LHCN-M2 (cell line): Measurements from ENCODE around the gene GOLIM4. TPM values are rescaled to one million over a fixed set of nuclear protein-coding genes. Genes with fewer than 3 reads are reported as not detected.

Experiments
- DNase-seq: peaks from one replicate; pipeline ENCODE4 v3.0.0-alpha.2; 2012; ENCODE audit warnings: low read depth
- total RNA-seq: library from RNA; depleted of rRNA; stranded (reverse); fragments of >200 nt; gene quantifications from 2 replicates; pipeline ENCODE4 v1.2.3, GENCODE V29; 2014

The GOLIM4 gene
- total RNA-seq, 1 experiment from 2014 or later, result 42.1 TPM

GRCh38 chr3:168097381-168097780 is 1.7 kb upstream of the GOLIM4 start:
- no peak for DNase-seq

- peak; percentile 93 for DNase-seq
Observed at GRCh38 chr3:168096210-168096652, 507 bp upstream of the GOLIM4 start.

- peak; percentile 74 for DNase-seq
Observed at GRCh38 chr3:168094877-168095610, 680 bp downstream of the GOLIM4 start.

- no peak for DNase-seq
Observed at GRCh38 chr3:168094580-168094876, 1.2 kb downstream of the GOLIM4 start.

- no peak for DNase-seq
Observed at GRCh38 chr3:168093790-168094189, 1.9 kb downstream of the GOLIM4 start.

GRCh38 chr3:168093229-168093628 is 2.5 kb downstream of the GOLIM4 start:
- DNase-seq, result no peak

GRCh38 chr3:168091941-168092340 is 3.8 kb downstream of the GOLIM4 start:
- no peak for DNase-seq

- DNase-seq, result no peak
Observed at GRCh38 chr3:168091302-168091858, 4.3 kb downstream of the GOLIM4 start.

- DNase-seq, result no peak
Observed at GRCh38 chr3:168090306-168091085, 5.2 kb downstream of the GOLIM4 start.

GRCh38 chr3:168089179-168089771 is 6.4 kb downstream of the GOLIM4 start:
- DNase-seq, result no peak

- DNase-seq, result no peak
Observed at GRCh38 chr3:168088106-168088720, 7.5 kb downstream of the GOLIM4 start.

GRCh38 chr3:168087539-168087938 is 8.2 kb downstream of the GOLIM4 start:
- no peak for DNase-seq

GRCh38 chr3:168086541-168087260 is 9.0 kb downstream of the GOLIM4 start:
- DNase-seq, result no peak

- DNase-seq, result no peak
Observed at GRCh38 chr3:168085491-168086119, 10.1 kb downstream of the GOLIM4 start.

GRCh38 chr3:168083906-168084305 is 11.8 kb downstream of the GOLIM4 start:
- DNase-seq, result no peak

- DNase-seq, result no peak
Observed at GRCh38 chr3:168081856-168082255, 13.9 kb downstream of the GOLIM4 start.

- DNase-seq, result peak; percentile 32
Observed at GRCh38 chr3:168081171-168081771, 14.5 kb downstream of the GOLIM4 start.

- no peak for DNase-seq
Observed at GRCh38 chr3:168080499-168081170, 15.1 kb downstream of the GOLIM4 start.

GRCh38 chr3:168080022-168080421 is 15.7 kb downstream of the GOLIM4 start:
- DNase-seq, result no peak

- peak; percentile 40 for DNase-seq
Observed at GRCh38 chr3:168077091-168077490, 18.6 kb downstream of the GOLIM4 start.
